ENCODE measurements around the gene MAN2B2.

Gene MAN2B2

DNA sequence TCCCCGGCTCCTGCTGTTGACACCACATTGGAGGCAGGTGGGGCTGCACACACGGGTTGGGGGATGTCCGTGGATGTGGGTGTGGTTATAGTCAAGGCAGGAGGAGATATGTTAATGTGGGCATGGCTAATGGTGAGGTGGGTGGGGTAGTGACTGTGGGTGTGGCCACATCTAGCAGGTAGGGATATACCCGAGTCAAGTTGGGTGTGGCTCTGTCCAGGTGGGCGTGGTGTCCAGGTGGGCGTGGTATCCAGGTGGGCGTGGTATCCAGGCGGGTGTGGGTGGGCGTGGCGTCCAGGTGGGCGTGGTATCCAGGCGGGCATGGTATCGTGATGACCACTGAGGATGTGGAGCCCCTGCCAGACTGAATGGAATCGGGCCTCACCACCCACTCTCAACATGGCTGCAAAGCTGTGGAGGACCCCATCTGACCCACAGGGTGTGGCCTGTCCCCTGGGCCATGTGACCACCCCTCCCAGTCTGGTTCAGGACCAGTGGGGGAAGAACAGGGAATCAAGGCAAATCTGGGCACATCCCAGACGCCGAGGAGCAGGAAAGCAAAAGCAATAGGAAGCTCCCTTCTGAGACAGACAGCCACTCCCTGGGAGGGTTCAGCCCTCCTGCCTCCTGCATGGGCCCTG is 21.0 kb downstream of the MAN2B2 start:
- no peak for DNase-seq

DNA sequence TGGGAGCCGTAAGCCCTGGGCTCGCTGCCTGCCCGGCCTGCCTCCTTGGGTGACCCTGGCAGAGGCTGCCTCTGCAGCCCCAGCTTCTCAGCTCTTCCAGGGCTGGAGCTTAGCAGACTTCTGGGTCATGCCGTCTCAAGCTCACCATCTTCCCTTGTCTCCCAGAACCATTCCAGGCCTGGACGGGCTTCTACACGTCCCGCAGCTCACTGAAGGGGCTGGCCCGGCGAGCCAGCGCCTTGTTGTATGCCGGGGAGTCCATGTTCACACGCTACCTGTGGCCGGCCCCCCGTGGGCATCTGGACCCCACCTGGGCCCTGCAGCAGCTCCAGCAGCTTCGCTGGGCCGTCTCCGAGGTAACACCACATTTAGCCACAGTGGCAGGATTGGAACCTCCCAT is 22.0 kb downstream of the MAN2B2 start:
- no peak for DNase-seq

DNA sequence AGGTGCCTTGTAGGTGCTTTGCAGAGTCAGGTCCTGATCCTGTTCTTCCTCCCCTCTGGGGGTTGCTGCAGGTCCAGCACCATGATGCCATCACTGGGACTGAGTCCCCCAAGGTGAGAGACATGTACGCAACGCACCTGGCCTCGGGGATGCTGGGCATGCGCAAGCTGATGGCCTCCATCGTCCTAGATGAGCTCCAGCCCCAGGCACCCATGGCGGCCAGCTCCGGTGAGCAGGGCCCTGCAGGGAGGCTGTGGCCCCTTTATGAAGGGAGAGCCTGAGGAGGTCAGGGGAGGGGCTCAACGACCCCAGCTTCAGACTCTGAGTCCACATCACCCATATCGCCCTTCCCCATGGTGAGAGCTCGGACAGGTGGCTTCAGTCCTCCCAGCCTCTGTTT is 23.1 kb downstream of the MAN2B2 start:
- no peak for DNase-seq

DNA sequence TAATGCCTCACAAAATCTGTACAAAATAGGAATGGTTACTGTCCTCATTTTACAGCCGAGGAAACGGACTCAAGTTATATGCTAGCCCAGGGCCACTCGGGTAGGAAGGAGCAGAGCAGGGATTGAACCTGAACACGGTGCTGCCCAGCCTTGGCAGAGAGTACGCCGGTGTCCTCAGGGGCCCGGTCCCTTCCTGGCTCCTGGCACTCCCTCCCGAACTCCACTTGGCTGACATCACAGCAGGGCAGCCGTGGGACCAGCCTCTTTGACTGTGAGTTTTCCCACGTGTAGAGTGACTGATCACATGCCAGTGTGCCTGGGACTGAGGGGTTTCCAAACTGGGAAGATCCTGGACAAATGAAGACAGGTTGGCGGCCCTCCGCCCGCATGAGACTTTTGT is 23.7 kb downstream of the MAN2B2 start:
- no peak for DNase-seq

DNA sequence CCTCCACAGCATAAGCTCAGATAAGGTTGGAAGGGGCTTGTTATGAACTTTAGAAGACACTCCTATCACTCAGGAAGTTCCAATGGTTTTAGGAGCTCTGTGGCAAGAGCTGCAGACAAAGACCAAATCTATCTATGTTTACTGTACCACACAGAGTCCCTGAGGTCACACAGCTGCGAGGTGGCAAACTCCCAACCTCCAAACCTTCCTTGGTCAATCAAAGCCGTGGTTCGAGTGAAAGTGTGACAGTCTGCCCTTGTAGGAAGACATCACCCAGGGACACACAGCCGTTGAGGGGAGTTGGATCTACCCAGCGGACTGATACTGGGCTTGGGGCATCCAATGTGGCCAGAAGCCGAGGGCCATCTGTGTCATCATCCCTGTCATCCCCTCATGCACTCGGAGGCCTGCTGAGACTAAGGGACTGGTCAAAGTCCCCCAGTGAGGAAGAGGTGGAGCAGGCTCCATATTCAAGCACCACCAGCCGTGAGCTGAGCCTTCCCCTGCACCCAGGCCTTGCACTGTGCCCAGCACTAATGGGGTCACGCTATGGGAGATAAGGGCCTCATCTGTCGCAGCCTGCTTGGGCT is 26.8 kb downstream of the MAN2B2 start:
- no peak for DNase-seq

DNA sequence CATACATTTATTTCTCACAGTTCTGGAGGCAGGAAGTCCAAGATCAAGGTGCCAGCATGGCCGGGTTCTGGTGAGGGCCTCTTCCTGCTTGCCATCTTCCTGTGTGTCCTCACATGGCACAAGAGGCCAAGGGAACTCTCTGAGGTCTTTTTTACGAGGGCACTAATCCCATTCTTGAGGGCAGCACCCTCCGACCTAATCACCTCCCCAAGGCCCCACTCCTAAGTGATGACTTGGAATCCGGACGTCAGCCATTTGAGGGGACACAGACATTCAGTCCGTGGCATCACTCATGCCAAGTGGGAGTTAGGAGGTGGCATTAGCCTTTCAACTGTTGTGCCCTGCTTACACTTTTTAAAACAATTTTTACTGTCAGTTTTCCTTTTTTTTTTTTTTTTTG is 27.3 kb downstream of the MAN2B2 start:
- no peak for DNase-seq

DNA sequence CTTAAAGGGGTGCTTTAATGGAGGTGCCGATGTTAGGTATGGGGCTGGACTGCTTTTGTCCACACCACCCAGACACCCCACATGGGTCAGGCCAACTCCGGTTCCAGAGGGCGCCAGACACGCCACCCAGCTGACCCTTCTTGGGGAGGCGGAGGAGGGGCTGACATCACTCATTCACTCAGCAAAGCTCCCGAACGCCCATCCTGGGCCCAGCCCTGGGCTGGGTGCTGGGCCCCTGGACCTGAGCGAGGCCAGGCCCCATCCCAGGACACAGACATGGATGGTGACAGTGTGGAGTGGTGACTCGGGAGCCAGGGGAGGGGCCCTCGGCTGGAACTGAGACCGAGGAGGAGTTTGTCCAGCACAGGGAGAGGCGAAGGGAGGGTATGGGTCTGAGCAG is 28.1 kb downstream of the MAN2B2 start:
- DNase-seq: no peak

DNA sequence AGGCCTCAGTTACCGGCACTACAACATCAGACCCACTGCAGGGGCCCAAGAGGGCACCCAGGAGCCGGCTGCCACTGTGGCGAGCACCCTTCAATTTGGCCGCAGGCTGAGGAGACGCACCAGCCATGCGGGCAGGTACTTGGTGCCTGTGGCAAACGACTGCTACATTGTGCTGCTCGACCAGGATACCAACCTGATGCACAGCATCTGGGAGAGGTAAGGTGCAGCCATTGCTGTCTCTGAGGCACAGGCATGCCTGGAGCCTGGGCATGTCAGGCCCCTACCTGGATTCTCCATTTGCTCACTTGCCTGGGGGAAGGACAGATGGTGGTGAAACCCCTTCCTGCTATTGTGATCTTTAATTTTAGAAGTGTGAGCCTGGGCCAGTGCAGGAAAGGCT is 30.1 kb downstream of the MAN2B2 start:
- no peak for DNase-seq

DNA sequence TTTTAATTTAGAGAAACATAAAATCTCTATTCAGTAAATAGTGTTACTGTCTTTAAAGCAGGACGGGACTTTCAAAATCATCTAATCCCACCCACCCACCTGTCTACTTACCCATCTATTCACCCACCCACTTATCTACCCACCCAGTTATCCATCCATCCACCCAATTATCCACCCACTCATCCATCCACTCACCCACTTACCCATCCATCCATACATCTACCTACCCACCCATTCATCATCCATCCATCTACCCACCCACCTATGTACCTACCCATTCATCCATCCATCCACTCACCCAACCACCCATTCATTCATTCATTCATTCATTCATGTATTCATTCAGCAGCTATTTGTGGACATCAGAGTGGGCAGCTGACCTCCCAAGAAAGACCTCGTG is 30.6 kb downstream of the MAN2B2 start:
- DNase-seq: no peak

DNA sequence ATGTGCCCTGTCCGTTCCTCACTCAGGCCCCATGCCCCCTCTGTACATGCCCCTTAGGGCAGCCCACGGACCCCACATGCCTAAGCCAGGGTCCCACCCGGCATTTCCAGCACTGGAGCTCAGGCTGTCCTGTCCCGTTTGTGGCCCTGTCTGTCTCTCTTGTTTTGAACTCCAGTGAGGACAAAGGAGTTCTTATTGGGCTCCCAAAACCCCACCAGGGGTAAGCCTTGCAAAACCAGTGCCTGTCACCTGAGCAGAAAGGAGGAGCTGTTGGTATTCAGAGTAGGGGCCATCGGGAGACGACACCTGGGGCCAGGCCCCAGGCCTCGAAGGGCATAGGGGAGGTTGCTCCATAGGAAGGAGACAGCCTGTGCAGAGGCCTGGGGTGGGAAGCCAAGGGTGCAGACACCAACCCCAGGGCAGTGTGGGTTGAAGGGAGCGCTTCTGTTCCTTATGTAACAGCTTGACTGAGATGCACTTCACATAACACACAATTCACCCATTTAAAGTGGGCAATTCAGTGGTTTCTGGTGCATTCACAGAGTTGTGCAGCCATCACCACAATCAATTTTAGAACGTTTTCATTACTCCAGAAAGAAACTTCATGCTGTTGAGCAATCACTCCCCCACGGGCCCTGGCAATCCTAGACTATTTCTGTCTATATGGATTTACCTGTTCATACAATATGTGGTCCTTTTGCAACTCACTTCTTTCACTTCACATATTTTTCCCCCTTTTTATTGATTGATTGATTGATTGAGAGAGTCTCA is 31.7 kb downstream of the MAN2B2 start:
- DNase-seq: no peak

DNA sequence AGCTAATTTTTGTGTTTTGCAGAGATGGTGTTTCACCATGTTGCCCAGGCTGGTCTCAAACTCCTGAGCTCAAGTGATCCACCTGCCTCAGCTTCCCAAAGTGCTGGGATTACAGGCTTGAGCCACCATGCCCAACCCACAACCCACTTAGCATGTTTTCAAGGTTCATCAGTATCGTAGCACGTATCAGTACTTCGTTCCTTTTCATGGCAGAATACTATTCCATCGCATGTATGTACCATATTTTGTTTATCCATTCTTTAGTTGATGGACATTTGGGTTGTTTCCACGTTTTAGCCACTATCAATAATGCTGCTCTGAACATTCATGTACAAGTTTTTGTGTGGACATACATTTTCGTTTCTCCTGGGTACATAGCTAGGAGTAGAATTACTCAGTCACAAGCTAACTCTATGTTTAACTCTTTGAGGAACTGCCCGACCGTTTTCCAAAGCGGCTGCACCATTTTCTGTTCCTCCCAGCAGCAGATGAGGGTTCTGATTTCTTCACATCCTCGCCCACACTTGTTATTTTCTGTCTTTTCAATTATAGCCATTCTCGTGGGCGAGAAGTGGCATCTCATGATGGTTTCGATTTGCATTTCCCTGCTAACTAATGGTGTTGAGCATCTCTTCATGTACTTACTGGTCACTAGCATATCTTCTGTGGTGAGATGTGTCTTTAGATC is 32.5 kb downstream of the MAN2B2 start:
- DNase-seq: no peak

DNA sequence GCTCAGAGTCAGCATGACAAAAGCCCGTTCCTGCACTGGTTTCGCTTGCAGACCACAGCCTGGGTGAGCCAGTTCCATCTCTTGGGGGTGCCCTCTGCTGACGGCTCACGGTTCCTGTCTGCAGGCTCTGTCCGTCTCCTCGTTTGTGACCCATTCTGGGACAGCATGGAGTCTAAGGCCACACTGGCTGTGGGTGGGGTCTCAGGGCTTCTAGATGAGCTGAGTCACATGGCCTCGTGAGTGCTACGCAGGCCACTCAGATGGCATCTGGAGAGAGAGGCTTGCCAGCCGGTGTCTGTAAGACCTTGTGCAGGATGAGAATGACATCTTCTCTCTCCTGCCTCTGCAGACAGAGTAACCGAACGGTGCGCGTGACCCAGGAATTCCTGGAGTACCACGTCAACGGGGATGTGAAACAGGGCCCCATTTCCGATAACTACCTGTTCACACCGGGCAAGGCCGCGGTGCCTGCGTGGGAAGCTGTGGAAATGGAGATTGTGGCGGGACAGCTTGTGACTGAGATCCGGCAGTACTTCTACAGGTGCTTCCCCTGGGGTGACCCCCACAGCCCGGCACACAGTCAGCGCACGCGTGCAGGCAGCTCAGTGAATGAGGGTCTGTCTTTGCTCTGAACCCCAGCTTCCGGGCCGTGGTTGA is 33.9 kb downstream of the MAN2B2 start:
- peak in 1 of 2 donors; percentile 8 for DNase-seq

DNA sequence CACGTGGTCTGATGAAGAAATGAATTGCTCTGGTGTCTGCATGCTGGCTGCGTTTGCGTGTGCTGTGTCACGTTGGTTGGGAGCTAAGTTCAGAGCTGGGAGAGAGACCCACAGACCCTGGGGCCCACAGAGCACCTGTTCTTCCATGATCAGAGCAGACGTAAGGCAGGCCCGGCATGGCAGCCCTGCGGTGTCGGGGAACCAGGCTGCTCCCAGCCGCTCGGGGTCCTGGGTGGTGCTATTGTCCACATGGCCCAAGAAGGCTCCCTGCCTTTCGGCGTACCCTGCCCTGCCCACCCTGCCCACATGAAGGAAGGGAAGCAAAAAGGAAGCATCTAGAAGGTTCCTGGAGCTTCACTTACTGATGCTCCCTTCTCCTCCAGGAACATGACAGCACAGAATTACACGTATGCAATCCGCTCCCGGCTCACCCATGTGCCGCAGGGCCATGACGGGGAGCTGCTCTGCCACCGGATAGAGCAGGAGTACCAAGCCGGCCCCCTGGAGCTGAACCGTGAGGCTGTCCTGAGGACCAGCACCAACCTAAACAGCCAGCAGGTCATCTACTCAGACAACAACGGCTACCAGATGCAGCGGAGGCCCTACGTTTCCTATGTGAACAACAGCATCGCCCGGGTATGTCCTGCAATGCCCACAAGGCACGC is 34.6 kb downstream of the MAN2B2 start:
- no peak for DNase-seq

DNA sequence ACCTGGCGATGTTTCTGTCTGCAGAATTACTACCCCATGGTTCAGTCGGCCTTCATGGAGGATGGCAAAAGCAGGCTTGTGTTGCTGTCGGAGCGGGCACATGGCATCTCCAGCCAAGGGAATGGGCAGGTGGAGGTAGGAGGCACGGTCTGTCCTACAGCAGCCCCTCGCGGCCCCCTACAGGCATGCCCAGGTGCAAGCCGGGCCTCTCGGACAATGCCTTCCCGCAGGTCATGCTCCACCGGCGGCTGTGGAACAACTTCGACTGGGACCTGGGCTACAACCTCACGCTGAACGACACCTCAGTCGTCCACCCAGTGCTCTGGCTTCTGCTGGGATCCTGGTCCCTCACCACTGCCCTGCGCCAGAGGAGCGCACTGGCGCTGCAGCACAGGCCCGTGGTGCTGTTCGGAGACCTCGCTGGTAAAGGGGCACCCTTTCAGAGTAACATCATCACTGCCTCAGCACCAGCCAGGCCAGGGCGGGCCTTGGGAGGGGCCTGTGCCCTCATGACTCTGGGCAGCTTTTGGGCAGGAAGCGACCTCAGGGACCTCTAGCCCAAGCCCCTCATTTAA is 36.0 kb downstream of the MAN2B2 start:
- DNase-seq: no peak

DNA sequence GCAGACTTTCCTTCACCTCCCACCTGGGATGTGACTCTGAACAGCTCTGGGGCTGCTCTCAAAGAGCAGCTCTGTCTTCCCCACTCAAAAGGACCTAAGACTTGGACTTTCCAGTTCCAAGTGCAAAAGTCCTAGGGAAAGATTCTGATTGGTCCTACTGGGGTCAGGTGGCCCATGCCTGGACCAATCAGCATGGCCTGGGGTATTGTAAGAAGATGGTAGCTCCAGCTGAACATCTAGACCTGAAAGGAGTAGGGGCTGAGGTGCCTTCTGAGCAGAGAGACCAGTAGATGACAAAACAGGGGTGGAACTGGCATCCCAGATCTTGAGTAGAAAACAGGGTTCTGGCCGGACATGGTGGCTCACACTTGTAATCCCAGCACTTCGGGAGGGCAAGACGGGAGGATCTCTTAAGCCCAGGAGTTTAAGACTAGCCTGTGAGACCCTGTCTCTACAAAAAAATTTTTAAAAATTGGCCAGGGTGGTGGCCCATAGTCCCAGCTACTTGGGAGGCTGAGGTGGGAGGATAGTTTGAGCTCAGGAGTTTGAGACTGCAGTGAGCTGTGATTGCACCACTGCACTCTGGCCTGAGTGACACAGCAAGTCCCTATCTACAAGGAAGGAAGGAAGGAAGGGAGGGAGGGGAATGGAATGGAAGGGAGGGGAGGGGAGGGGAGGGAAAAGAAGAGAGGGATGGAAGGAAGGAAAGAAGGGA is 38.1 kb downstream of the MAN2B2 start:
- DNase-seq: no peak

DNA sequence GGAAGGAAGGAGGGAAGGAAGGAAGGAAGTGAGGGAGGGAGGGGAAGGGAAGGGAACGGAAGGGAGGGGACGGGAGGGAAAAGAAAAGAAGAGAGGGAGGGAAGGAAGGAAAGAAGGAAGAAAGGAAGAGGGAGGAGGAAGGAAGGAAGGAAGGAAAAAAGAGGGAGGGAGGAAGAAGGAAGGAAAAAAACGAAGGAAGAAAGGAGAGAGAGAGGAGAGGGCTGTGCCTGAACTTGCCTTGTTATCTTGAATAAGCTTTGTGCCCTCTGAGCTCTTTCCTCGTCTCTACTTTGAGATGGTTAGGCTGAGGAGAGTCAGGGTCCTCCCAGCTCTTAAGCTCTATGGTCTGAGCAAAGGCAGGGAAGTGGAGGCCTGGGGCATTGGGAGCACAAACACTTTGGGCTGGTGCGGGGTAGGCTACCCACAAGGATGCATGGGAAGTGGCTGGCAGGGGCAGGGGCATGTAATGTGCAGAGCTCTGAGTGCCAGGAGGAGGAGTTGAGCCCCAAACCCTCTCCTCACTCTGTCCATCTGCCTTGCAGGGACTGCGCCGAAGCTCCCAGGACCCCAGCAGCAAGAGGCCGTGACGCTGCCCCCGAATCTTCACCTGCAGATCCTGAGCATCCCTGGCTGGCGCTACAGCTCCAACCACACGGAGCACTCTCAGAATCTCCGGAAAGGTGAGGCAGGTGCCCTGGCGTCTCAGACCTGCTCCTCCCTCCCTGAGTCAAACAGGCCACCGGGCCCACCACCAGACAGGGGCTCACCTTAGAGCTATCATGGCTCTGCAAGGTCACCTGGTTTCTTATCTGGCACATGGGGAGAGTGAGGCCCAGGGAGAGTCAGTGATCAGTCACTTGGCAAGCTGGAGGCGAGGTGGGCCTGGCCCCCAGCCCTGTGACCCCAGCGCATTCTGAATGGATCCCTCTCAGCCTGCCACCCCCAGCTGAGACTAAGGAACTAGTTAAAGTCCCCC is 39.0 kb downstream of the MAN2B2 start:
- DNase-seq: no peak

DNA sequence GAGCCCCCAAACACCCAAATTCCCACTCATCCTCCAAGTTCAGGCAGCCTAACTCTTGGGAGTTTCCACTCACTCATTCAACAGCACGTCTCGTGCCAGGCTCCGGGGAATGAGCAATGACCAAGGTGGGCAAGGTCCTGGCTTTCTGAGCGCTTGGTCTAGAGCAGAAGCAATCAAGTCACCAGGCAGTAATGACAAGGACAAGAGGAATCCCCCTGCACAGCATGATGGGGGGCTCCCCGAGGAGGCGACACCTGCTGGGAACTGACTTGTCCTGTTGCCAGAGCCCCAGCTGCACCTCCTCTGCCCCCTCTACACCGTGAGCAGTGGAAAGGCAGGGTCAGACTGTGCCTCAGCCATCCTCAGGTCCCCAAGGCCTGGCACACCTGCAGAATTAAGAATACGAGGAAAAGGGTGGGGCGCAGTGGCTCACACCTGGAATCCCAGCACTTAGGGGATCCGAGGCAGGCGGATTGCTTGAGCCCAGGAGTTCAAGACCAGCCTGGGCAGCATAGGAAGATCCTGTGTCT is 39.8 kb downstream of the MAN2B2 start:
- no peak for DNase-seq

DNA sequence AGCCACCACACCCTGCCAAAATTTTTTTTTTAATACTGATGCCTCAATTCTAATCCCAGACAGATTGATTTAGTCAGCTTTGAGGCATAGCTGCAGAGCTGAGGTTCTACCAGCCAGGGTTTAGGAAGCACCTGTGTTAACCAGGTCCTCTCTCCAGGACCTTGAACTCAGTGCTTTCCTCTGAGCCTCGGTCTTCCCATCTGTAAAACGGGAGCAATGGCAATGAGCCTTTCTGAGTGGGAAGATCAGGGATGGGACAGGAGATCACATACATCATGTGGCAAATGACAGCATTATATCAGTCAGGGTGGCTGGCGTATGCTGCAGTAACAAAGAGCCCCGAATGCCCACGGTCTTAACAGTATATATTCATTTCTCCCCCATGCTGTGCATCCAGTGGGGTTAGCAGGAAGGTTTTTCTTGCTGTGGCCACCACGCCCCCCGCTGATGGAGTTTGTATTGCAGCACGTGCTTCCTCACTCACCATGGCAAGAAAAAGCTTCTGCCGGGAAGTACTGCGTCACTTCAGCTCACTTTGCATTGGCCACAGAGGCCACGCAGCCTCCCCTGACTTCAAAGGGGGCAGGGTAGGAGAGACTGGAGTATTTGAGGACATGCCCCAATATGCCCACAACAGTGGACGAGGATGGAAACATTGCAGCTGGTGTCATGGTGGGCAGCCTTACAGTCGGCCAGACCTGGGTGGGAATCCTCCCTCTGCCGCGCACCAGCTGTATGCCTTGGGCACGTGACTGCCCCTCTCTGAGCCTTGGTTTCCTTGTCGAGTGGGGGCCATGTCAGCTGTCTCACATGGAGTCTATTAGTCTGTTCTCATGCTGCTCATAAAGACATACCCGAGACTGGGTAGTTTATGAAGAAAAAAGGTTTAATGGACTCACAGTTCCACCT is 41.4 kb downstream of the MAN2B2 start:
- no peak for DNase-seq

DNA sequence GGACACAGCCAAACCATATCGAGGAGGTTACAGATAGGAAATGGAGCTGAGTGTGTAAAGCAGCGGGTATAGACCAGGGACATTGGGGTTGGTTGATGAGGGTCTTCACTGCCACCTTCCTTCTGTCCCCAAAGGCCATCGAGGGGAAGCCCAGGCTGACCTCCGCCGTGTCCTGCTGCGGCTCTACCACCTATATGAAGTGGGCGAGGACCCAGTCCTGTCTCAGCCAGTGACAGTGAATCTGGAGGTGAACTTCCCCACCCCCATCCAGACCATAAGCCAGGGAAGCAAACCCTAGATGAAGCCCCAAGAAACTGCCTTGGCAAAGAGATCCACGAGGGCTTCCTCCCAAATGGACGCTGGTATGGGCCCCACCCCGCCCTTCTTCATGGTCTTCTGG is 42.3 kb downstream of the MAN2B2 start:
- DNase-seq: no peak

All from CD4-positive, alpha-beta T cell treated with Interleukin-1 beta for 1 hour (primary cell).